ENCODE measurements around the gene COQ8A. TPM values are rescaled to one million over a fixed set of nuclear protein-coding genes. Genes with fewer than 3 reads are reported as not detected.

COQ8A gene
- total RNA-seq, 2 donors from 2014 or later = 116 to 134 TPM

- no peaks in the 10 kb centered on the region for H3K27me3 ChIP-seq
- no peak overlapping the region for H3K4me3 ChIP-seq
- TF ChIP-seq POLR2A (IDR thresholded peaks at IDR 0.05) (no peak), CTCF (IDR thresholded peaks at IDR 0.05) (no peak)
- intact Hi-C loops (cut with DNase I) = no loop called here
- no peaks in the 10 kb centered on the region for H3K9me3 ChIP-seq
- no peak for ATAC-seq
- no peak for DNase-seq
- H3K36me3 ChIP-seq (replicated peaks in 1 of 2; ENCODE audit: insufficient read depth in 1 of 2, low read depth in 2 of 2) = peaks cover 24 to 52% of the 10 kb centered on the region in 2 donors
- H3K27ac ChIP-seq = no peak overlapping the region
- H3K4me1 ChIP-seq = no peaks in the 10 kb centered on the region
- WGBS, 2 donors = 70 to 74% methylated on average over 6 to 8 of the region's 8 CpGs
Measured at GRCh38 chr1:226892524-226892875, 47.6 kb upstream of the COQ8A start.

GRCh38 chr1:226893936-226894335 lies 46.2 kb upstream of the COQ8A start:
- TF ChIP-seq CTCF (IDR thresholded peaks at IDR 0.05) (no peak), POLR2A (IDR thresholded peaks at IDR 0.05) (no peak)
- H3K36me3 ChIP-seq (replicated peaks in 1 of 2; ENCODE audit: insufficient read depth in 1 of 2, low read depth in 2 of 2) = peaks cover 24 to 44% of the 10 kb centered on the region in 2 donors

GRCh38 chr1:226894826-226895225 lies 45.3 kb upstream of the COQ8A start:
- no peak overlapping the region for H3K27ac ChIP-seq
- H3K4me3 ChIP-seq = no peak overlapping the region
- H3K9me3 ChIP-seq = no peaks in the 10 kb centered on the region
- H3K4me1 ChIP-seq = no peaks in the 10 kb centered on the region
- H3K36me3 ChIP-seq (replicated peaks in 1 of 2; ENCODE audit: insufficient read depth in 1 of 2, low read depth in 2 of 2) = peaks cover 22 to 42% of the 10 kb centered on the region in 2 donors
- H3K27me3 ChIP-seq = no peaks in the 10 kb centered on the region
- DNase-seq (no peak), ATAC-seq (no peak)
- intact Hi-C loops (cut with DNase I) = no loop called here
- TF ChIP-seq POLR2A (IDR thresholded peaks at IDR 0.05) = no peak
- TF ChIP-seq CTCF (IDR thresholded peaks at IDR 0.05) = no peak
- WGBS, 2 donors = 85 to 92% methylated on average over 2 to 3 of the region's 3 CpGs

More at GRCh38 chr1:226893936-226894335, 46.2 kb upstream of the COQ8A start:
- no peak overlapping the region for H3K27ac ChIP-seq
- H3K4me3 ChIP-seq = no peak overlapping the region
- intact Hi-C loops (cut with DNase I) = no loop called here
- H3K4me1 ChIP-seq = no peaks in the 10 kb centered on the region
- WGBS, 2 donors = 93 to 94% methylated on average over 11 to 13 of the region's 13 CpGs
- H3K9me3 ChIP-seq = no peaks in the 10 kb centered on the region
- no peaks in the 10 kb centered on the region for H3K27me3 ChIP-seq
- DNase-seq (no peak), ATAC-seq (no peak)

GRCh38 chr1:226895644-226896043 lies 44.5 kb upstream of the COQ8A start:
- TF ChIP-seq POLR2A (IDR thresholded peaks at IDR 0.05) = no peak
- TF ChIP-seq CTCF (IDR thresholded peaks at IDR 0.05) = no peak
- Histone ChIP-seq H3K4me1 (no peaks in the 10 kb centered on the region), H3K9me3 (no peaks in the 10 kb centered on the region), H3K27me3 (no peaks in the 10 kb centered on the region), H3K4me3 (no peak overlapping the region), H3K27ac (no peak overlapping the region), H3K36me3 (replicated peaks in 1 of 2; ENCODE audit: insufficient read depth in 1 of 2, low read depth in 2 of 2) (peaks cover 19 to 41% of the 10 kb centered on the region in 2 donors)
- WGBS, 2 donors = 84 to 85% methylated on average over 11 of the region's 11 CpGs
- ATAC-seq = no peak
- DNase-seq = no peak
- intact Hi-C loops (cut with DNase I) = no loop called here

GRCh38 chr1:226898246-226898645 lies 41.8 kb upstream of the COQ8A start:
- DNase-seq (no peak), ATAC-seq (no peak)
- Histone ChIP-seq H3K36me3 (replicated peaks in 1 of 2; ENCODE audit: insufficient read depth in 1 of 2, low read depth in 2 of 2) (peaks cover 0 to 28% of the 10 kb centered on the region in 2 donors), H3K9me3 (no peaks in the 10 kb centered on the region), H3K27ac (no peak overlapping the region), H3K4me3 (no peak overlapping the region), H3K4me1 (no peaks in the 10 kb centered on the region), H3K27me3 (no peaks in the 10 kb centered on the region)
- intact Hi-C loops (cut with DNase I) = no loop called here
- WGBS, 2 donors = 84 to 96% methylated on average over 3 of the region's 3 CpGs
- TF ChIP-seq CTCF (IDR thresholded peaks at IDR 0.05) (no peak), POLR2A (IDR thresholded peaks at IDR 0.05) (no peak)
